GM19240 (cell line): ENCODE measurements around the gene MTNR1A.

ENCODE experiments used
- DNase-seq: peaks from one replicate; pipeline ENCODE4 v3.0.0; 2011; ENCODE audit warnings: low spot score; ENCODE audit not compliant: insufficient read length

MTNR1A gene

GRCh38 chr4:186494496-186494895 is 60.9 kb downstream of the MTNR1A start:
- DNase-seq = no peak

- no peak for DNase-seq
Measured at GRCh38 chr4:186487726-186488125, 67.6 kb downstream of the MTNR1A start.

GRCh38 chr4:186486172-186486571 is 69.2 kb downstream of the MTNR1A start:
- no peak for DNase-seq

GRCh38 chr4:186485561-186486062 is 69.8 kb downstream of the MTNR1A start:
- DNase-seq = no peak

GRCh38 chr4:186485150-186485549 is 70.2 kb downstream of the MTNR1A start:
- DNase-seq = no peak

GRCh38 chr4:186483656-186484055 is 71.7 kb downstream of the MTNR1A start:
- DNase-seq = no peak
